Measurements from ENCODE around the gene SUMO1.

- TF ChIP-seq CTCF (conservative IDR thresholded peaks at IDR 0.05; ENCODE audit: low read length) (no peak), EZH2phosphoT487 (IDR thresholded peaks at IDR 0.05; ENCODE audit: borderline replicate concordance, low read depth, low read length) (no peak)
These were observed 65.8 kb downstream of the SUMO1 start for GRCh38 chr2:202172439-202173211.

Data from OCI-LY7 (cell line).